Heart left ventricle (tissue), 16 donors: ENCODE data around the gene AMFR. TPM values are rescaled to one million over a fixed set of nuclear protein-coding genes. Genes with fewer than 3 reads are reported as not detected.

Source experiments
- ATAC-seq, 4 donors: fragments of 200-7000 bp; cut with Tn5 transposase; one replicate each; pipeline ENCODE4 v1.9.1; 2020 to 2022; ENCODE audit warnings: moderate library complexity in 4 of 4, mild to moderate bottlenecking in 3 of 4, moderate number of reproducible peaks in 1 of 4
- DNase-seq, 5 donors: peaks; one replicate each; pipeline ENCODE4 v3.0.0-alpha.2; 2020
- H3K27ac ChIP-seq, 12 donors: fragments of 200-600 bp; sonication (generic) in 4 of 12; one replicate each; pipeline versions ENCODE4 v1.5.0 to v1.8.0; 2016 to 2022; ENCODE audit warnings: mild to moderate bottlenecking in 2 of 12
- H3K27me3 ChIP-seq, 9 donors: fragments of 200-600 bp; sonication (generic) in 2 of 9; one replicate each; pipeline versions ENCODE4 v1.5.1 to v1.8.0; 2016 to 2022; ENCODE audit warnings: mild to moderate bottlenecking in 3 of 9
- H3K36me3 ChIP-seq, 9 donors: fragments of 200-600 bp; sonication (generic) in 2 of 9; one replicate each; pipeline versions ENCODE4 v1.5.0 to v1.8.0; 2018 to 2022; ENCODE audit warnings: mild to moderate bottlenecking in 2 of 9
- H3K4me1 ChIP-seq, 12 donors: fragments of 200-600 bp; sonication (generic) in 4 of 12; one replicate each; pipeline versions ENCODE4 v1.5.0 to v1.8.0; 2016 to 2022; ENCODE audit warnings: mild to moderate bottlenecking in 3 of 12
- H3K4me3 ChIP-seq, 12 donors: fragments of 200-600 bp; sonication (generic) in 4 of 12; one replicate each; pipeline versions ENCODE4 v1.5.0 to v1.8.0; 2017 to 2022; ENCODE audit warnings: mild to moderate bottlenecking in 9 of 12, moderate library complexity in 4 of 12
- H3K9me3 ChIP-seq, 12 donors: fragments of 200-600 bp; sonication (generic) in 4 of 12; one replicate each; pipeline versions ENCODE4 v1.5.0 to v1.8.0; 2016 to 2022; ENCODE audit warnings: mild to moderate bottlenecking in 1 of 12
- POLR2A ChIP-seq, 2 donors: fragments of 450-650 bp; IDR thresholded peaks; one replicate each; pipeline ENCODE4 v1.6.1; 2017; ENCODE audit warnings: antibody characterized with exemption in 2 of 2, mild to moderate bottlenecking in 2 of 2, moderate library complexity in 2 of 2
- WGBS, 4 donors: extraction: QIAGEN DNeasy Blood & Tissue Kit in 2 of 4; methylation state at CpG; one replicate each; pipeline versions ENCODE4 v1.1.5 to v1.1.7; 2013 to 2018; 5-methylcytosine and 5-hydroxymethylcytosine counted together
- intact Hi-C, 10 donors: fragments of 100-400 bp; cut with DNase I; formaldehyde crosslinking; loops; one replicate each; pipeline versions ENCODE4 v1.11.1 to v1.14.2; 2022
- polyA plus RNA-seq, 2 donors: library from polyadenylated mRNA; stranded (reverse); fragments of 200-250 nt; gene quantifications; one replicate each; pipeline ENCODE4 v1.2.3, GENCODE V29; 2013
- total RNA-seq, 9 donors: library from RNA; depleted of rRNA in 2 of 9; stranded (reverse); fragments of >200 nt in 2 of 9; fragmentation: NEBNext Ultra II Directional in 3 of 9; extraction: Animal tissue kit (Norgen Biotek cat#: 25700) in 3 of 9; gene quantifications; one replicate each; pipeline versions ENCODE4 v1.1.0 to v1.2.4, GENCODE V29; 2016 to 2023
- TF ChIP-seq, protein P1 (sequence below), 12 donors: fragments of 200-600 bp; sonication (generic) in 4 of 12; IDR thresholded peaks; one replicate each; pipeline versions ENCODE4 v1.5.0 to v1.8.0; 2018 to 2022; ENCODE audit warnings: antibody characterized with exemption in 12 of 12, mild to moderate bottlenecking in 5 of 12
- donor health status: ischemic (EF 13 %, LVEDD 7.1; RV severe dilation, severe dysfunction).
- donor health status: healthy with polysubstance abuse.
- donor health status: DM: no; HTN: yes; CAD: no.
- donor health status: DM: no; HTN: no; CAD: no.
- donor health status: ischemic (EF 25% LVEDD 6.9; RV normal size, moderate dysfunction).
- donor health status: ischemic (EF 25% LVEDD 5.7; RV mildly dilated, moderate dysfunction).
- donor health status: healthy.
- donor health status: DM: yes; HTN: yes; CAD: no.
- donor health status: ischemic (EF 35%, LVEDD 5.7; RV mildly dilated, moderate dysfunction).
- donor health status: nonischemic (EF 11% LVEDD 7.7; RV severe dilation, severe dysfunction).
- donor health status: DM: yes; HTN: yes; CAD: no.
- donor health status: PGD.
- donor health status: ischemic (EF 29% LVEDD 5.4; RV normal size, mild dysfunction).
- donor health status: nonischemic (EF 23%, LVEDD 6.1; RV moderate dilation, normal function).

Gene AMFR
- total and polyA plus RNA-seq, 11 donors = 26.4 to 146 (median 84.8) TPM

DNA sequence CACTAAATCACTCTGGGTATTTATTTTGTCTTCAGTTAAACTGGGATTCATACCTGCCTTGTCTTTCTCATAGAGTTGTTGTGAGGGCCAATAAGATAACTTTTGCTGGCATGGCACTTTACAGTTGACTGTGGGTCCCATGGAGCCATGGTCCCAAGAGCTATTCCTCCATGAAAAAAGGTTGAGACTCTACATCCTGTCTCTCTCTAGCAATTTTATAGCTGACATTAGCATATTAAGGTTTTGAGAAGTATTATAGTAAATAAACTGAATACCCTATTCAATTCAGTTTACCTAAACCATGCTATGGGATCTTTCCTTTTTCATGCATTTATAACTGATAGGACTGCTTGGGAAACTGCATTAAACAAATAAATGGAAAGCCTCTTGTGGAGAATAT lies 43.5 kb upstream of the AMFR start:
- no peaks in the 10 kb centered on the region for H3K4me1 ChIP-seq
- intact Hi-C loops = no loop called here
- TF ChIP-seq, protein P1, sequence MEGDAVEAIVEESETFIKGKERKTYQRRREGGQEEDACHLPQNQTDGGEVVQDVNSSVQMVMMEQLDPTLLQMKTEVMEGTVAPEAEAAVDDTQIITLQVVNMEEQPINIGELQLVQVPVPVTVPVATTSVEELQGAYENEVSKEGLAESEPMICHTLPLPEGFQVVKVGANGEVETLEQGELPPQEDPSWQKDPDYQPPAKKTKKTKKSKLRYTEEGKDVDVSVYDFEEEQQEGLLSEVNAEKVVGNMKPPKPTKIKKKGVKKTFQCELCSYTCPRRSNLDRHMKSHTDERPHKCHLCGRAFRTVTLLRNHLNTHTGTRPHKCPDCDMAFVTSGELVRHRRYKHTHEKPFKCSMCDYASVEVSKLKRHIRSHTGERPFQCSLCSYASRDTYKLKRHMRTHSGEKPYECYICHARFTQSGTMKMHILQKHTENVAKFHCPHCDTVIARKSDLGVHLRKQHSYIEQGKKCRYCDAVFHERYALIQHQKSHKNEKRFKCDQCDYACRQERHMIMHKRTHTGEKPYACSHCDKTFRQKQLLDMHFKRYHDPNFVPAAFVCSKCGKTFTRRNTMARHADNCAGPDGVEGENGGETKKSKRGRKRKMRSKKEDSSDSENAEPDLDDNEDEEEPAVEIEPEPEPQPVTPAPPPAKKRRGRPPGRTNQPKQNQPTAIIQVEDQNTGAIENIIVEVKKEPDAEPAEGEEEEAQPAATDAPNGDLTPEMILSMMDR (IDR thresholded peaks at IDR 0.05) = no peak
- no peak for TF ChIP-seq POLR2A (IDR thresholded peaks at IDR 0.05)

DNA sequence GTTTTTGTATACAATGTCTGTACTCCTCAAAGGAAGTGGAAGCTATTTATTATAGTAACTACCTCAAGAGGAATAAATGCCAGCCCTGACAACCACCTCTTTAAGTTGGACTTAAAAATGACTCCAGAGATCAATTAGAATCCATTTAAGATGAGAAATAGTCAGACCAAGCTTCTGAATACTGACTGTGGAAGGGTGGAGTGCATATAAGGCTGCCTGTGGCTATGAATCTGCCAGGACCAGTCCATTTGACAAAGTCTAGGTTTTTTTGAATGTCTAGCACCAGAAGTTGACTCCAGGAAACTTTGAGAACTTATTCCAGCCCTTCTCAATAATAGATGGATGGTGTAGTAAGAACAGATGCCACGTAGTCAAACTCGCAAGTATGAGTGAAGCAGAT lies 41.0 kb upstream of the AMFR start:
- Histone ChIP-seq H3K9me3 (no peaks in the 10 kb centered on the region), H3K4me3 (no peak overlapping the region), H3K4me1 (no peaks in the 10 kb centered on the region), H3K36me3 (peaks cover 4 to 100% (median 96%) of the 10 kb centered on the region in 9 donors), H3K27ac (no peak overlapping the region), H3K27me3 (no peaks in the 10 kb centered on the region)
- intact Hi-C loops = no loop called here
- no peak for ATAC-seq
- DNase-seq = no peak
- TF ChIP-seq POLR2A (IDR thresholded peaks at IDR 0.05) = no peak
- TF ChIP-seq, protein P1 (IDR thresholded peaks at IDR 0.05) = no peak
- WGBS, 4 donors = 94 to 100% (median 99%) methylated on average over 2 of the region's 2 CpGs

More for the DNA sequence above, 43.5 kb upstream of the AMFR start:
- H3K27me3 ChIP-seq = no peaks in the 10 kb centered on the region
- no peak overlapping the region for H3K27ac ChIP-seq
- DNase-seq = no peak
- ATAC-seq = no peak
- H3K9me3 ChIP-seq = no peaks in the 10 kb centered on the region
- no peak overlapping the region for H3K4me3 ChIP-seq
- H3K36me3 ChIP-seq = peaks cover 4 to 100% (median 99%) of the 10 kb centered on the region in 9 donors

DNA sequence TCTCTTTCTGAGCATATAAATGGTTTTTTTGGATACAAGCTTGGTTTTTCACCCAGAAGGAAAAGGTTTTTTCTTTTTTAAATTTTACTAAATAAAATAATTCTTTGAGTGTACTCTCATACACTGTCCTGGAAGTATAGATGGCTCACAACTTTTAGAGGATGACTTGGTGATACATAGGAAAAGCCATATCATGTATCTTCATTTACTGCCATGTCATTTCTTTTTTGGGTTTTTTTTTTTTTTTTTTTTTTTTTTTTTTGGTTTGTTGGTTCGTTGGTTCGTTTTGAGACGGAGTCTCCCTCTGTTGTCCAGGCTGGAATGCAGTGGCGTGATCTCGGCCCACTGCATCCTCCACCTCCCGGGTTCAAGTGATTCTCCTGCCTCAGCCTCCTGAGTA lies 37.8 kb upstream of the AMFR start:
- intact Hi-C loops = no loop called here
- 93 to 96% (median 95%) methylated on average over 6 of the region's 6 CpGs for WGBS, 4 donors
- Histone ChIP-seq H3K36me3 (peaks cover 4 to 100% (median 96%) of the 10 kb centered on the region in 9 donors), H3K4me3 (no peak overlapping the region), H3K27ac (no peak overlapping the region), H3K9me3 (no peaks in the 10 kb centered on the region), H3K27me3 (no peaks in the 10 kb centered on the region), H3K4me1 (no peaks in the 10 kb centered on the region)
- ATAC-seq (no peak), DNase-seq (no peak)
- TF ChIP-seq, protein P1 (IDR thresholded peaks at IDR 0.05) = no peak
- no peak for TF ChIP-seq POLR2A (IDR thresholded peaks at IDR 0.05)

DNA sequence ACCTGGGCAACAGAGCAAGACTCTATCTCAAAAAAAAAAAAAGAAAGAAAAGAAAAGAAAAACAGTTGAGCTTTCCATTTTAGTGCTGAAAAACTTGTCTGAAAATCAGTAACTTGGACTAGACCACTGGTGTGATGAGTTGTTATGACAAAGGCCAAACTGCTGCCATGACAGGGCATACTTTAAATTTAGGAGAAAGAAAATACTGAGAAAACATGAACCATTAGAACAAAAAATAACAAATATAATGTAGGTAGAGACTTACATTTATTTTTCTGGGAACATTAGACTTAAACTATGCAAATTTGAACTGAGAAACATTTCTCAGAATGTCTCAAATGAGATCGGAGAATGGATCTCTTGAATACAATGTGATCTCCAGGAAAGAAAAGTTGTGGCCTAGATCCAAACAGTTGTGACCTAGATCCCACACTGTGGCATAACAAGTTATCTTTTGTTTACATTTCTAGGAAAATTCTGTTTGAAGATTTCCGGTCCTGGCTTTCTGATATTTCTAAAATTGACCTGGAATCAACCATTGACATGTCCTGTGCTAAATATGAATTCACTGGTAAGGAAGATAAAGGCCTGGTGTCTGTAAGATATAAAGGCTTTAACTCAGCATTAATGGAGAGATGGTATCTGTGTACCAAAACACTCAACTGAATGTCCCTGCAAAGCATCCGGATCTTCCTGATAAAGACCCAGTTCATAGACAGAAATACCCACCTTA lies 36.9 kb upstream of the AMFR start:
- TF ChIP-seq POLR2A (IDR thresholded peaks at IDR 0.05) = no peak
- TF ChIP-seq, protein P1 (IDR thresholded peaks at IDR 0.05) = no peak
- Histone ChIP-seq H3K27me3 (no peaks in the 10 kb centered on the region), H3K36me3 (peaks cover 4 to 99% (median 96%) of the 10 kb centered on the region in 9 donors), H3K27ac (no peak overlapping the region), H3K9me3 (no peaks in the 10 kb centered on the region), H3K4me1 (no peaks in the 10 kb centered on the region), H3K4me3 (no peak overlapping the region)
- intact Hi-C loops = no loop called here
- DNase-seq (no peak), ATAC-seq (no peak)
- 76 to 87% (median 78%) methylated on average over 3 of the region's 3 CpGs for WGBS, 4 donors
